ENCODE results near the gene AFDN. TPM values are rescaled to one million over a fixed set of nuclear protein-coding genes. Genes with fewer than 3 reads are reported as not detected.

AFDN gene
- total RNA-seq, 1 experiment from 2014 or later, result 182 TPM

- no peaks in the 10 kb centered on the region for H3K4me1 Mint-ChIP-seq
- ChIA-PET CTCF (no interaction called here), POLR2A (no interaction called here)
- no peaks in the 10 kb centered on the region for H3K9me3 Mint-ChIP-seq
- H3K4me3 Mint-ChIP-seq, result no peak overlapping the region
- H3K27me3 Mint-ChIP-seq (ENCODE audit: low read depth), result no peaks in the 10 kb centered on the region
- peaks cover 71% of the 10 kb centered on the region for H3K36me3 Mint-ChIP-seq
- DNase-seq (ENCODE audit: low spot score) (no peak), ATAC-seq (no peak)
- no peak overlapping the region for H3K27ac Mint-ChIP-seq
- TF ChIP-seq CTCF (IDR thresholded peaks at IDR 0.05) (no peak), FOXP1 (CRISPR knock-in tag; IDR thresholded peaks at IDR 0.05; ENCODE audit: borderline replicate concordance) (no peak), ERG (CRISPR knock-in tag; IDR thresholded peaks at IDR 0.05) (no peak), ZNF281 (CRISPR knock-in tag; IDR thresholded peaks at IDR 0.05) (no peak), ZNF396 (CRISPR knock-in tag; IDR thresholded peaks at IDR 0.05; ENCODE audit: borderline replicate concordance) (no peak), SOX15 (CRISPR knock-in tag; IDR thresholded peaks at IDR 0.05) (no peak)
These were observed 122.0 kb downstream of the AFDN start for GRCh38 chr6:167948716-167949115.

GRCh38 chr6:167949121-167949684 is 122.5 kb downstream of the AFDN start:
- no peak for DNase-seq (ENCODE audit: low spot score)
- no peak overlapping the region for H3K4me3 Mint-ChIP-seq
- ChIA-PET POLR2A (no interaction called here), CTCF (no interaction called here)
- H3K36me3 Mint-ChIP-seq, result peaks cover 66% of the 10 kb centered on the region
- no peak overlapping the region for H3K27ac Mint-ChIP-seq
- H3K4me1 Mint-ChIP-seq, result no peaks in the 10 kb centered on the region
- no peak for ATAC-seq
- H3K27me3 Mint-ChIP-seq (ENCODE audit: low read depth), result no peaks in the 10 kb centered on the region
- H3K9me3 Mint-ChIP-seq, result no peaks in the 10 kb centered on the region
- TF ChIP-seq CTCF (IDR thresholded peaks at IDR 0.05), result no peak
- no peak for TF ChIP-seq AFF4 (CRISPR knock-in tag; IDR thresholded peaks at IDR 0.05; ENCODE audit: borderline replicate concordance)
- TF ChIP-seq JUN (CRISPR knock-in tag; IDR thresholded peaks at IDR 0.05), result no peak
- no peak for TF ChIP-seq TEAD1 (CRISPR knock-in tag; IDR thresholded peaks at IDR 0.05)
- TF ChIP-seq SMAD4 (CRISPR knock-in tag; IDR thresholded peaks at IDR 0.05), result no peak
- no peak for TF ChIP-seq ZNF138 (CRISPR knock-in tag; conservative IDR thresholded peaks at IDR 0.05)
- no peak for TF ChIP-seq MYBL2 (CRISPR knock-in tag; IDR thresholded peaks at IDR 0.05)
- TF ChIP-seq NR3C1 (CRISPR knock-in tag; conservative IDR thresholded peaks at IDR 0.05; ENCODE audit: low read depth), result no peak
- TF ChIP-seq NR2C2 (CRISPR knock-in tag; IDR thresholded peaks at IDR 0.05), result no peak
- no peak for TF ChIP-seq ZNF425 (CRISPR knock-in tag; conservative IDR thresholded peaks at IDR 0.05)
- no peak for TF ChIP-seq ZNF232 (CRISPR knock-in tag; IDR thresholded peaks at IDR 0.05)
- no peak for TF ChIP-seq E2F4 (CRISPR knock-in tag; IDR thresholded peaks at IDR 0.05; ENCODE audit: borderline replicate concordance, low read depth)
- TF ChIP-seq GTF2I (CRISPR knock-in tag; conservative IDR thresholded peaks at IDR 0.05), result no peak
- no peak for TF ChIP-seq GABPB1 (CRISPR knock-in tag; IDR thresholded peaks at IDR 0.05)
- no peak for TF ChIP-seq SMAD3 (CRISPR knock-in tag; IDR thresholded peaks at IDR 0.05; ENCODE audit: borderline replicate concordance)
